K562 (cell line): ENCODE measurements around the gene DUS4L. TPM values are rescaled to one million over a fixed set of nuclear protein-coding genes. Genes with fewer than 3 reads are reported as not detected.
A peak's percentile ranks its signal among the peaks of the same experiment; 100 is the strongest.

Source experiments
- CREB3L1 ChIP-seq: fragments of 450-650 bp; IDR thresholded peaks from 2 replicates; pipeline ENCODE4 v1.6.1; 2014; ENCODE audit warnings: low read depth, mild to moderate bottlenecking, moderate library complexity, borderline replicate concordance
- DIDO1 ChIP-seq: fragments of 450-650 bp; IDR thresholded peaks from 2 replicates; pipeline ENCODE4 v1.6.1; 2016; ENCODE audit warnings: low read depth, missing biosample characterization, missing genetic modification characterization
- HDAC1 ChIP-seq, 2 experiments: fragments of 450-650 bp; IDR thresholded peaks; 2 replicates each; pipeline ENCODE4 v1.6.1; 2016 to 2017; ENCODE audit warnings: inconsistent platforms in 1 of 2, mild to moderate bottlenecking in 1 of 2, moderate library complexity in 1 of 2
- KDM1A ChIP-seq, 2 experiments: fragments of 450-650 bp; IDR thresholded peaks; 2 replicates each; pipeline ENCODE4 v1.6.1; 2016; ENCODE audit warnings: mild to moderate bottlenecking in 2 of 2
- NR2C2 ChIP-seq, 2 experiments: fragments of 200-800 bp in 1 of 2; sonication (Bioruptor generic) in 1 of 2; sonication (generic) in 1 of 2; formaldehyde crosslinking in 1 of 2; IDR thresholded peaks; 2 replicates each; pipeline versions ENCODE4 v1.6.1 to v1.8.0; 2016 to 2022; ENCODE audit warnings: mild to moderate bottlenecking in 1 of 2, missing compliant biosample characterization in 1 of 2, missing genetic modification characterization in 1 of 2, missing genetic modification reagents in 1 of 2
- RAD51 ChIP-seq: fragments of 450-650 bp; IDR thresholded peaks from 2 replicates; pipeline ENCODE4 v1.7.1; 2016; ENCODE audit warnings: low read depth, mild to moderate bottlenecking, borderline replicate concordance
- SMAD2 ChIP-seq: fragments of 150-350 bp; IDR thresholded peaks from 2 replicates; pipeline ENCODE4 v1.6.1; 2014; ENCODE audit warnings: low read depth, mild to moderate bottlenecking, low read length
- SREBF2 ChIP-seq: sonication (generic); formaldehyde crosslinking; IDR thresholded peaks from 2 replicates; pipeline ENCODE4 v1.4.0; 2020; ENCODE audit warnings: mild to moderate bottlenecking, missing genetic modification reagents
- TOE1 ChIP-seq, 2 experiments: fragments of 450-650 bp in 1 of 2; sonication (generic) in 1 of 2; formaldehyde crosslinking in 1 of 2; IDR thresholded peaks; 2 replicates each; pipeline versions ENCODE4 v1.7.1 to v1.8.0; 2016 to 2022; ENCODE audit warnings: borderline replicate concordance in 2 of 2, mild to moderate bottlenecking in 2 of 2, antibody characterized with exemption in 1 of 2, inconsistent platforms in 1 of 2, low read depth in 1 of 2, missing genetic modification reagents in 1 of 2, moderate library complexity in 1 of 2
- USF1 ChIP-seq: sonication (generic); formaldehyde crosslinking; IDR thresholded peaks from 2 replicates; pipeline ENCODE4 v1.9.0; 2022; ENCODE audit warnings: mild to moderate bottlenecking, missing genetic modification reagents
- ZBTB11 ChIP-seq, 3 experiments: fragments of 200-800 bp in 1 of 3; fragments of 250-450 bp in 1 of 3; fragments of 450-650 bp in 1 of 3; sonication (Bioruptor Pico) in 1 of 3; sonication (Bioruptor generic) in 1 of 3; formaldehyde crosslinking in 1 of 3; IDR thresholded peaks; 2 replicates each; pipeline versions ENCODE4 v1.6.1 to v1.8.0; 2016 to 2022; ENCODE audit warnings: mild to moderate bottlenecking in 2 of 3, missing genetic modification characterization in 2 of 3, missing compliant biosample characterization in 1 of 3, moderate library complexity in 1 of 3
- ZNF75A ChIP-seq: fragments of 450-650 bp; formaldehyde crosslinking; IDR thresholded peaks from 2 replicates; pipeline ENCODE4 v1.4.0; 2020; ENCODE audit warnings: mild to moderate bottlenecking
- ZSCAN29 ChIP-seq: fragments of 450-650 bp; IDR thresholded peaks from 2 replicates; pipeline ENCODE4 v1.6.1; 2017
- polyA plus RNA-seq, 8 experiments: library from polyadenylated mRNA; depleted of rRNA in 4 of 8; stranded (reverse) in 5 of 8; unstranded in 3 of 8; fragments of >200 nt; fragmentation: Nextera tagmentation in 2 of 8; fragmentation: Illumina TruSeq in 1 of 8; extraction: Ambion mirVana in 2 of 8; extraction: Trizol in 1 of 8; gene quantifications; 2 replicates each; pipeline versions ENCODE4 v1.2.1 to v1.2.3, GENCODE V29; 2011 to 2014; ENCODE audit warnings: inconsistent platforms in 1 of 8, missing spikeins in 1 of 8
- total RNA-seq, 7 experiments: library from RNA; depleted of rRNA in 6 of 7; stranded (reverse); fragments of >200 nt in 6 of 7; fragmentation: Illumina TruSeq in 2 of 7; extraction: Trizol in 2 of 7; gene quantifications; 2 replicates each; pipeline versions ENCODE4 v1.2.1 to v1.2.3, GENCODE V29; 2011 to 2021; ENCODE audit warnings: low replicate concordance in 1 of 7

The DUS4L gene
- total and polyA plus RNA-seq, 9 of the 15 experiments (the other 6 are each of a cell fraction or from before 2014, with no cell fraction given) = 12.2 to 33.6 (median 28.6) TPM

GRCh38 chr7:107564553-107565298 is 955 bp downstream of the DUS4L start (continued):
- TF ChIP-seq CREB3L1 (no peak), HDAC1 (IDR thresholded peaks at IDR 0.05) (no peak), ZSCAN29 (0 out of 2 replicates have a peak, but pooled peaks have one; percentile 32), RAD51 (peak; percentile 88), USF1 (CRISPR knock-in tag) (peak; percentile 73; the same call in 1 of the 2 replicates), NR2C2 (CRISPR knock-in tag; IDR thresholded peaks at IDR 0.05) (no peak), NR2C2 (tag; IDR thresholded peaks at IDR 0.05) (peak; percentile 92), TOE1 (IDR thresholded peaks at IDR 0.05; ENCODE audit: borderline replicate concordance) (peak; percentile 82; the same call in 1 of the 2 replicates), TOE1 (CRISPR knock-in tag; IDR thresholded peaks at IDR 0.05; ENCODE audit: borderline replicate concordance, low read depth) (no peak), ZNF75A (CRISPR knock-in tag) (no peak), ZBTB11 (CRISPR knock-in tag; IDR thresholded peaks at IDR 0.05) (0 out of 6 replicates have a peak, but pooled peaks of 1 of the 3 experiments have one; percentile 10), SMAD2 (no peak), DIDO1 (peak; percentile 42; the same call in 1 of the 2 replicates), SREBF2 (CRISPR knock-in tag) (no peak), KDM1A (IDR thresholded peaks at IDR 0.05) (peak in 1 of 2 experiments; percentile 24; a peak in 2 of 4 replicates)
